Stimulated activated naive CD8-positive, alpha-beta T cell treated with anti-CD3 and anti-CD28 coated beads, Interleukin-15, Interleukin-2, amounts not matched to agents 100 ng/mL and 50 ng/mL, for 24 hours (primary cell): ENCODE data around the gene NR6A1.

Experiments
- H3K27ac Mint-ChIP-seq: one replicate; pipeline ENCODE4 v1.8.0; 2021; ENCODE audit warnings: mild to moderate bottlenecking, mixed read lengths
- H3K27me3 Mint-ChIP-seq: one replicate; pipeline ENCODE4 v1.8.0; 2021; ENCODE audit warnings: mixed read lengths
- H3K36me3 Mint-ChIP-seq: one replicate; pipeline ENCODE4 v1.8.0; 2021; ENCODE audit warnings: low read depth, mixed read lengths
- H3K4me1 Mint-ChIP-seq: one replicate; pipeline ENCODE4 v1.8.0; 2021; ENCODE audit warnings: low read depth, mixed read lengths
- H3K4me3 Mint-ChIP-seq: one replicate; pipeline ENCODE4 v1.8.0; 2021; ENCODE audit warnings: mild to moderate bottlenecking, mixed read lengths
- H3K9me3 Mint-ChIP-seq: one replicate; pipeline ENCODE4 v1.8.0; 2021; ENCODE audit warnings: mixed read lengths

NR6A1 gene

GRCh38 chr9:124521142-124521541, 250.0 kb downstream of the NR6A1 start:
- Mint-ChIP-seq H3K4me1 (no peaks in the 10 kb centered on the region), H3K4me3 (no peak overlapping the region), H3K36me3 (no peaks in the 10 kb centered on the region), H3K27me3 (peaks cover 3% of the 10 kb centered on the region), H3K9me3 (no peaks in the 10 kb centered on the region), H3K27ac (no peak overlapping the region)

DNA sequence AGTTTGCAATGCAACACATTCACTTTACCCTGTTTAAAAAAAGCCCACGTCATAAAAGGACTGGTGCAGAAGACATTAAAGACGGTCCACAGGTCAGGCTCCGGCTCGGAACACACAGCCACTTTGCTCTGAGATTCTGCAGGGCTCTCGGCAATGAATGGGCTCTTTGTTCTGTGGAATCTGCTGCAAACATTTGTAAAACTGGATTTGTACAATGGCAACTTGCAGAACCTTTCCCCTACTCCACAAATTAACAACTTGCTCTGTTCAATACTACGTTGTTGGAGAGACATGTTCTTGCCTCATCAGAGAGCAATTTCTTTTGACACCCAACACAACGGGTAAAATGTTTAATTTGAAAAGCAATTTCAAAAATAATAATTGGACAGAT, 250.9 kb downstream of the NR6A1 start:
- H3K9me3 Mint-ChIP-seq: no peaks in the 10 kb centered on the region
- no peaks in the 10 kb centered on the region for H3K36me3 Mint-ChIP-seq
- H3K27ac Mint-ChIP-seq: no peak overlapping the region
- peaks cover 3% of the 10 kb centered on the region for H3K27me3 Mint-ChIP-seq
- no peak overlapping the region for H3K4me3 Mint-ChIP-seq
- no peaks in the 10 kb centered on the region for H3K4me1 Mint-ChIP-seq

DNA sequence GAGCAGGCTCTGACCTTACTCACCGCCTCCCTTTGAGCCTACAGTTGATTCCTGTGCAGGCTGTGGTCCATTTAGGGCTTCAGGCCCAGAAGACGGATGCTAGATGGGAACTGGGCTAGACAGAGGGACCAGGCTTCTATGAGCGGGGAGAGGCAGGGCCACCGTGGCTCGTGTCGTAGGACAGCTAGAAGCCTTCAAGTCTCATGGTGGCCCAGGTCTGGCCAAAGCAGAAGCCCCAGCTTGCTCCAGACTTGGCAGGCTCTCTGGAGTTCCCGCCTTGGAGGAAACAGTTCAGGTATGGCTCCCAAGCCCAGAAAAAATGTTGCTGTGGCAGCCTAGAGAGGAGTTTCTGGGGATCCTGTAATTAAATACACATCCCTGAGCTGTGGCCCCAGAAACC, 253.0 kb downstream of the NR6A1 start:
- peaks cover 5% of the 10 kb centered on the region for H3K27me3 Mint-ChIP-seq
- H3K4me1 Mint-ChIP-seq: no peaks in the 10 kb centered on the region
- no peak overlapping the region for H3K4me3 Mint-ChIP-seq
- no peaks in the 10 kb centered on the region for H3K36me3 Mint-ChIP-seq
- H3K27ac Mint-ChIP-seq: no peak overlapping the region
- no peaks in the 10 kb centered on the region for H3K9me3 Mint-ChIP-seq

- H3K9me3 Mint-ChIP-seq: no peaks in the 10 kb centered on the region
- peaks cover 7% of the 10 kb centered on the region for H3K27me3 Mint-ChIP-seq
- no peaks in the 10 kb centered on the region for H3K4me1 Mint-ChIP-seq
- H3K4me3 Mint-ChIP-seq: no peak overlapping the region
- no peaks in the 10 kb centered on the region for H3K36me3 Mint-ChIP-seq
- no peak overlapping the region for H3K27ac Mint-ChIP-seq
Measured at GRCh38 chr9:124517600-124517999, 253.5 kb downstream of the NR6A1 start.

DNA sequence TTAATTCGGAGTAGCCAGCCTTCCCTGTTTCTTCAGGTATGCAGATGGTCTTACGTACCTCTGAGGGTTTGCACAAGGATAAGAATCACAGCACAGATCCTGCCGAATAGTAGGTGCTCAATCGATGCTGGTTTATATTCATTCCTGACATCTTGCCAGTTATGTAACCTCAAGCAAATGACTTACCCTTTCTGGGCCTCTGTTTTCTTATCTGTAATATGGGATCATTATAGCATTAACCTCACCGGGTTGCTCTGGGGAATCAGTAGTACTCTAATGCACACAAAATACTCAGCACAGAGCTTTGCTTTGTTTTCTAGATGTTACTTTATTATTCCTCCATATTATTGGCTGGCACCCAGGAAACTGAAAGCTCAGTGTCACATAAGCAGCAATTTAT, 256.2 kb downstream of the NR6A1 start:
- Mint-ChIP-seq H3K27ac (no peak overlapping the region), H3K27me3 (peaks cover 4% of the 10 kb centered on the region), H3K9me3 (no peaks in the 10 kb centered on the region), H3K36me3 (no peaks in the 10 kb centered on the region), H3K4me1 (no peaks in the 10 kb centered on the region), H3K4me3 (no peak overlapping the region)

DNA sequence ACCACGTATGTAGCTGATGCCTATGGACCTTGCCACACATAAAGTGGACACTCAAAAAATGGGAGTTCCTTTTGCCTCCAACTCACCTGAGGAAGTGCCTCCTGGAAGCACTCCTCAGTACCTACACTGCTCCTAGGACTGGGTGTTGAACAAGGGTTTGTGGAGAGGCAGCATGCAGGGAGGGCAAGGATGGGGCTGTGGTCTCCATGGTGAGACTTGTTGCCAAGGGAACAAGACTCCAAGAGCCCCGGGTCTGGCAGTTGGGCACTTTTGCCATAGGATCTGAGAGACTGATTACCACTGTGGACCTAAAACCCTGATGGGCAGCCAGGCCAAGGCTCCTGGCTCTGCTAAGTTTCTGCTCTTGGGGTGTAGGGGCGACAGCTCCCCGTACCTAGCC, 257.0 kb downstream of the NR6A1 start:
- no peaks in the 10 kb centered on the region for H3K36me3 Mint-ChIP-seq
- H3K27me3 Mint-ChIP-seq: peaks cover 4% of the 10 kb centered on the region
- H3K4me3 Mint-ChIP-seq: no peak overlapping the region
- H3K4me1 Mint-ChIP-seq: no peaks in the 10 kb centered on the region
- H3K27ac Mint-ChIP-seq: no peak overlapping the region
- H3K9me3 Mint-ChIP-seq: no peaks in the 10 kb centered on the region

GRCh38 chr9:124513376-124513994, 257.6 kb downstream of the NR6A1 start:
- Mint-ChIP-seq H3K9me3 (no peaks in the 10 kb centered on the region), H3K4me1 (no peaks in the 10 kb centered on the region), H3K4me3 (no peak overlapping the region), H3K36me3 (no peaks in the 10 kb centered on the region), H3K27ac (no peak overlapping the region), H3K27me3 (peaks cover 4% of the 10 kb centered on the region)

DNA sequence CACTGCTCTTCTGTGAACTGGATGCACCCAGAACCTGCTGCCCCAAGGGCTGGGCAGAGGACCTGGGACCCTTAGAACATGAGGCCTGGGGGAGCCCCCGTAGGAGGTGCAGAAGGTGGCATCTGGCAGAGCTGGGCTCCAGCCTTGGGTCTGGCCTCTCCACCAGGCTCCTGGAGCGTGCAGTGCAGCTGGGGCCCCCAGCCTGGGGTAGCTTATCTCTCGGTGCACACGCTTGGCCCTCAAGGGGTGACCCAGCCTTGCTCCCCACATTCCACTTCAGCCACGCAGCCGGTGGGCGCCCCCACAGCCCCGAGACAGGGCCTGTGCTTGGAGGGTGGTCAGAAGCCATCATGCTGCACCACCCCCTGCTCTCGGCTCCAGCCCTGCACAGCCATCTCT, 258.3 kb downstream of the NR6A1 start:
- Mint-ChIP-seq H3K4me1 (no peaks in the 10 kb centered on the region), H3K36me3 (no peaks in the 10 kb centered on the region), H3K27ac (no peak overlapping the region), H3K9me3 (no peaks in the 10 kb centered on the region), H3K4me3 (no peak overlapping the region), H3K27me3 (peaks cover 4% of the 10 kb centered on the region)

DNA sequence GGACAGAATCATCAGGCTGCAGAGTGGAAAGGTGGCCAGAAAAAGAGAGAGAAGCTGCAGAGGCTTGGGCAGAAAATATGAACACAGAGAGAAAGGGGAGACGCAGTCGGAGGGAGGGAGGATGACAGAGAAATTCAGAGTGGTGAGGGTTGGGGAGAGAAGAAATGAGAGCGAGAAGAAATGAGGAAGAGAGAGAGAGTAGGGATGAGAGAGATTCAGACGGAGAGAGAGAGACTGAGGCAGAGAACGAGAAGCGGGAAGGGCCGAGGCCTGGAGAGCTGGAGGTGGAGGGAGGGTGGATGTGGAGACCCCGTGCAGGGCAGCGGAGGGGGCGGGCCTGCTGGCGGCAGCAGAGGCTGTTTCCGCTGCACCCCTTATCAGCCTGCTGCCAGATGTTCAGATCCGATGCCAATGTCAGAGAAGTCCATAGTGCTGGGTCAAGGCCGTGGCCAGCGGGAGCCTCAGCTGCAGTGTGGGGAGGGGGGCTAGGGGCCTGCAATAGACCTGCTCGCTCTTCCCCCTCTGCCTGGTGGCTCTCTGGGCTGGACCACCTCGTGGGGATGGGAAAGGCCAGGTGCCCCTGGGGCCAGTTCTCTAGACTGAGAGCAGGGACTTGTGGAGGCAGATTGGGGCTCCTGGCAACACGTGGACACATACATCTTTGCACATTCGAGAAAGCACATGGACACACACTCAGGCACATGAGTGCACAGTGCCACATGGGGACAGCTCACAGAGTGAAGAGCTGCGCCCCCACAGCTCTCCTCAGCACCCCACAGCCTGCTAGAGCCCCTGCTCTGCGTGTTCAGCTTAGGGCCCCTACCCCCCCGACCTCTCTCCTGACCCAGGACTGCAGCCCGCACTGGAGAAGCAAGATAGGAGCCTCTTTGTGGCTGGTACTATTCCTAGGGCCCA, 259.0 kb downstream of the NR6A1 start:
- Mint-ChIP-seq H3K4me1 (no peaks in the 10 kb centered on the region), H3K36me3 (no peaks in the 10 kb centered on the region), H3K27me3 (peaks cover 4% of the 10 kb centered on the region), H3K27ac (no peak overlapping the region), H3K4me3 (no peak overlapping the region), H3K9me3 (no peaks in the 10 kb centered on the region)

- H3K36me3 Mint-ChIP-seq: no peaks in the 10 kb centered on the region
- H3K4me1 Mint-ChIP-seq: no peaks in the 10 kb centered on the region
- peaks cover 4% of the 10 kb centered on the region for H3K27me3 Mint-ChIP-seq
- no peak overlapping the region for H3K4me3 Mint-ChIP-seq
- H3K9me3 Mint-ChIP-seq: no peaks in the 10 kb centered on the region
- no peak overlapping the region for H3K27ac Mint-ChIP-seq
Measured at GRCh38 chr9:124511426-124511840, 259.7 kb downstream of the NR6A1 start.

DNA sequence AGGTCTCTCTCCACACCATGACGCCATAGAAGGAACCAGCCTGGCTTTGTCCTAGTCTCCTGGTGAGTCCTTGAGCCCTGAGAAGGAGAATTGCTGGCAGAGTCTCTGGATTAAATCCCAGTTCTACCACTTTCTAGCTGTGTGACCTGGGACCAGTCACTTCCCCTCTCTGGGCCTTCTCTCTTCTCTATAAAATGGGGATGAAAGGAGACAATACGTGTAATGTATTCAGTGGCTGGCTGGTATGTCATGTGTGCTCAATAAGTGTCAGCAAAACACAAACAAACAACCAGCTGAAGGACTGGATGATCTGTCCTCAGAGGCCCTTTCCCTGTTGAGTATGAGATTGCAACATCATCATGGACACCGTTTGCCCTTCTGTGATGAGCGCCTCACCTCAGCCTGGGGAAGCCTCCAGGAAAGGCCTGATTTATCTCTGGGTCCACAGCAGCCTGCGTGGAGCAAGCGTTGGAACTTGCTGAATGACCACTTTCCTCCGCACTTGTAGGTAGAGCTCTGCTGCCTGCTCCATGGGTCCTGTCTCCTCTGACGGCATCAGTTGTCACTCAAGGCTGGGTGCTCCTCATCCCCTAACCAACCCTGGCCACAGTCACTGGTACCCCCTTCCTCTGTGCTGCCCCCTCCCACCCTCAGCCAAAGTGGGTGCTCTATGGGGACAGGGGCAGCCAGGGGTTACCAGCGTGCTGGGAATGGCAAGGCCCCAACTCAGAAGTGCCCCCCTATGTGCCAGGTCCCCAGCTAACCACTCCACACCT, 260.3 kb downstream of the NR6A1 start:
- no peaks in the 10 kb centered on the region for H3K4me1 Mint-ChIP-seq
- no peaks in the 10 kb centered on the region for H3K36me3 Mint-ChIP-seq
- H3K27me3 Mint-ChIP-seq: peaks cover 4% of the 10 kb centered on the region

DNA sequence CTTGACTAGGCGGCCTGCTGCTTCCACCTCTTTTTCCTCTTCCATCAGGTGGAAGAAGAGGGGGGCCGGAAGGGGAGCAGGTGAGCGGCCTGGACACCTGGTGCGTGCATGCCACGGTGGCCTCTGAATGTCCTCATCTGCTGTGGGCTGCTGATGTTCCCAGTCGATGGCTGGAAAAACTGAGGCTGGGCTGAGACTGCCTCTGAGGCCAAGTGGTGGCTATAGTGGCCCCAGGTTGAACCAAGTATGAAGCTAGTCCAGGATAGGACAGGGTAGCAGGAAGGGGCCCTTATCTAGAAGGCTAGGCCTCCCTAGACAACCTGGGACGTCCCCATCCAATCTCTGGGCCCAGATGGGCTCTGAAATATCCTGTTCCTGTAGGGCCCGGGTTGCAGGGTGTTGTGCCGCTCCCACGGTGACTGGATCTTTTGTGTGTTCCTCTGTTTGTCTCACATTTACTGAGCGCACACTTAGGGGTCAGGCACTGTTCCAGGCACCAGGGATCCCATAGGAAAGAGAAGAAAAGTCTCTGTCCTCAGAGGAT, 263.2 kb downstream of the NR6A1 start:
- no peak overlapping the region for H3K27ac Mint-ChIP-seq
- H3K9me3 Mint-ChIP-seq: no peaks in the 10 kb centered on the region
- H3K4me1 Mint-ChIP-seq: peaks cover 12% of the 10 kb centered on the region
- H3K27me3 Mint-ChIP-seq: peaks cover 13% of the 10 kb centered on the region
- H3K4me3 Mint-ChIP-seq: no peak overlapping the region
- H3K36me3 Mint-ChIP-seq: no peaks in the 10 kb centered on the region

More for the DNA sequence above, 260.3 kb downstream of the NR6A1 start:
- Mint-ChIP-seq H3K9me3 (no peaks in the 10 kb centered on the region), H3K4me3 (no peak overlapping the region), H3K27ac (no peak overlapping the region)

DNA sequence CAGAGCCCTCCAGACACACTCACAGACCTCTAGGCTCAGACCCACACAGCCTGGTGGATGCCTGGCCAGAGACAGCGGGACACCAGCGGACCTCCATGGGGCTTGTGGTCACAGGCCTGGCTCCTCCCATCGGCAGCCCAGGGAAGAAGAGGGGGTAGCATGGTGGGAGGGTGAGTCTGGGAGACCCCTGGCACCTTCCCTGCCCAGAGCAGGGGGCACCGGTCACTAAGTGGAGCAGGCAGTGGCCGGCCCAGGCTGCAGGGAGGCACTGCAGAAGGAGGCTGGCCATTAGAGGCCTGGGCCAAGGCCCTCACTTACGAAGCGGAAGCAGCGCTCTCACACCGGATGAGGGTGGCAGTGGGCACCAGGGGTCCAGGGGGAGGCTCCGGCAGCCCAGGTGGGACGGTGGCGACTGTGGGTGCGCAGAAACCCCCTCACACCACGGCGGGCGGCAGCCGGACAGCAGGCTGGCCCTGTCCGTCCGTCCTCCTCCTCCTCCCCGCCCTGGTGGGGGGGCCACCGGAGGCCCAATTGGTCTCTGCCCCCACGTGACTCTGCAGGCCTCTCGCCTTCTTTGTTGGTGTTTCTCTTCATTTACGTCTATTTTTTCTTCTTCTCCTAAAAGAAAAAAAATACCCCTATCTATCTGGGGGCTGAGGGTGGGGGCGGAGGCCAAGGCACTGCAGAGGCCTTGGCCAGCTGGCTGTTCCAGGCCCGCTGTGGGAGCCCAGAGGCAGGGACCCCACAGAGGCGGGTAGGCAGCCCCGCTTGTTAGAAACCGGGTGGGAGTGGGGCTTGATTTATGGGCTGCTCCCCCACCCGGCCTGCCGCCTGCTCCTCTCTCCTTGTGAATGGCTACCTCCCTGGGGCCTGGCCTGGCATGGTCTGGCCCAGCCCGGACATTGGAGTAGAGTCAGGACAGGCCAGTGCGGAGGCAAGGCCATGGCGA, 263.9 kb downstream of the NR6A1 start, which contains the start of gene NR5A1:
TSS of gene NR5A1 (minus strand) at position 469 of the 949 bp plus-strand sequence. CDS start 4,004 bp downstream, outside the sequence.
- Mint-ChIP-seq H3K36me3 (no peaks in the 10 kb centered on the region), H3K27me3 (peaks cover 14% of the 10 kb centered on the region), H3K4me1 (peaks cover 12% of the 10 kb centered on the region), H3K4me3 (no peak within 1 kb of the TSS), H3K27ac (no peak within 1 kb of the TSS), H3K9me3 (no peaks in the 10 kb centered on the region)

- Mint-ChIP-seq H3K27me3 (peaks cover 20% of the 10 kb centered on the region), H3K4me1 (peaks cover 12% of the 10 kb centered on the region), H3K9me3 (no peaks in the 10 kb centered on the region), H3K36me3 (no peaks in the 10 kb centered on the region), H3K4me3 (no peak overlapping the region), H3K27ac (no peak overlapping the region)
Measured at GRCh38 chr9:124506433-124506832, 264.7 kb downstream of the NR6A1 start.
